Measurements from ENCODE around the gene FOXP1. TPM values are rescaled to one million over a fixed set of nuclear protein-coding genes. Genes with fewer than 3 reads are reported as not detected.

FOXP1 gene
- total RNA-seq, 4 donors from 2014 or later = 54.2 to 152 (median 129) TPM

GRCh38 chr3:71577011-71577410, 6.5 kb downstream of the FOXP1 start:
- intact Hi-C loops (cut with DNase I; ENCODE audit: low total_unique reads) = no loop called here

GRCh38 chr3:71575433-71575832, 8.1 kb downstream of the FOXP1 start:
- Histone ChIP-seq H3K27ac (no peak overlapping the region), H3K36me3 (no peaks in the 10 kb centered on the region), H3K4me1 (no peaks in the 10 kb centered on the region), H3K27me3 (no peaks in the 10 kb centered on the region), H3K9me3 (no peaks in the 10 kb centered on the region), H3K4me3 (no peak overlapping the region)
- no peak for DNase-seq
- TF ChIP-seq CTCF (IDR thresholded peaks at IDR 0.05) = no peak
- TF ChIP-seq POLR2A (IDR thresholded peaks at IDR 0.05) = no peak
- intact Hi-C loops (cut with DNase I; ENCODE audit: low total_unique reads) = no loop called here

More at GRCh38 chr3:71577011-71577410, 6.5 kb downstream of the FOXP1 start:
- Histone ChIP-seq H3K4me1 (no peaks in the 10 kb centered on the region), H3K27ac (peak overlapping the region in 1 of 2 donors; percentile 99), H3K9me3 (no peaks in the 10 kb centered on the region), H3K27me3 (no peaks in the 10 kb centered on the region), H3K36me3 (no peaks in the 10 kb centered on the region), H3K4me3 (no peak overlapping the region)
- no peak for DNase-seq
- TF ChIP-seq POLR2A (IDR thresholded peaks at IDR 0.05) = no peak
- no peak for TF ChIP-seq CTCF (IDR thresholded peaks at IDR 0.05)

- no peak overlapping the region for H3K27ac ChIP-seq
- TF ChIP-seq POLR2A (IDR thresholded peaks at IDR 0.05) (no peak), CTCF (IDR thresholded peaks at IDR 0.05) (no peak)
Measured at GRCh38 chr3:71573181-71573580, 10.3 kb downstream of the FOXP1 start.

GRCh38 chr3:71570546-71570945, 13.0 kb downstream of the FOXP1 start:
- Histone ChIP-seq H3K27me3 (no peaks in the 10 kb centered on the region), H3K9me3 (no peaks in the 10 kb centered on the region), H3K4me1 (no peaks in the 10 kb centered on the region), H3K27ac (no peak overlapping the region), H3K4me3 (no peak overlapping the region), H3K36me3 (no peaks in the 10 kb centered on the region)
- no peak for DNase-seq
- intact Hi-C loops (cut with DNase I; ENCODE audit: low total_unique reads) = no loop called here
- no peak for TF ChIP-seq POLR2A (IDR thresholded peaks at IDR 0.05)
- TF ChIP-seq CTCF (IDR thresholded peaks at IDR 0.05) = no peak

More at GRCh38 chr3:71573181-71573580, 10.3 kb downstream of the FOXP1 start:
- Histone ChIP-seq H3K9me3 (no peaks in the 10 kb centered on the region), H3K27me3 (no peaks in the 10 kb centered on the region), H3K36me3 (no peaks in the 10 kb centered on the region), H3K4me3 (no peak overlapping the region), H3K4me1 (no peaks in the 10 kb centered on the region)
- intact Hi-C loops (cut with DNase I; ENCODE audit: low total_unique reads) = no loop called here
- no peak for DNase-seq

GRCh38 chr3:71568207-71568606, 15.3 kb downstream of the FOXP1 start:
- Histone ChIP-seq H3K9me3 (no peaks in the 10 kb centered on the region), H3K4me3 (no peak overlapping the region), H3K4me1 (no peaks in the 10 kb centered on the region), H3K27me3 (no peaks in the 10 kb centered on the region), H3K27ac (no peak overlapping the region), H3K36me3 (no peaks in the 10 kb centered on the region)
- intact Hi-C loops (cut with DNase I; ENCODE audit: low total_unique reads) = no loop called here
- TF ChIP-seq CTCF (IDR thresholded peaks at IDR 0.05) (no peak), POLR2A (IDR thresholded peaks at IDR 0.05) (no peak)
- DNase-seq = no peak

Measured in uterus (tissue), 4 donors.